ENCODE data around the gene DISC1. TPM values are rescaled to one million over a fixed set of nuclear protein-coding genes. Genes with fewer than 3 reads are reported as not detected.

DISC1 gene
- total RNA-seq, 1 experiment from 2014 or later = 1.8 TPM

DNA sequence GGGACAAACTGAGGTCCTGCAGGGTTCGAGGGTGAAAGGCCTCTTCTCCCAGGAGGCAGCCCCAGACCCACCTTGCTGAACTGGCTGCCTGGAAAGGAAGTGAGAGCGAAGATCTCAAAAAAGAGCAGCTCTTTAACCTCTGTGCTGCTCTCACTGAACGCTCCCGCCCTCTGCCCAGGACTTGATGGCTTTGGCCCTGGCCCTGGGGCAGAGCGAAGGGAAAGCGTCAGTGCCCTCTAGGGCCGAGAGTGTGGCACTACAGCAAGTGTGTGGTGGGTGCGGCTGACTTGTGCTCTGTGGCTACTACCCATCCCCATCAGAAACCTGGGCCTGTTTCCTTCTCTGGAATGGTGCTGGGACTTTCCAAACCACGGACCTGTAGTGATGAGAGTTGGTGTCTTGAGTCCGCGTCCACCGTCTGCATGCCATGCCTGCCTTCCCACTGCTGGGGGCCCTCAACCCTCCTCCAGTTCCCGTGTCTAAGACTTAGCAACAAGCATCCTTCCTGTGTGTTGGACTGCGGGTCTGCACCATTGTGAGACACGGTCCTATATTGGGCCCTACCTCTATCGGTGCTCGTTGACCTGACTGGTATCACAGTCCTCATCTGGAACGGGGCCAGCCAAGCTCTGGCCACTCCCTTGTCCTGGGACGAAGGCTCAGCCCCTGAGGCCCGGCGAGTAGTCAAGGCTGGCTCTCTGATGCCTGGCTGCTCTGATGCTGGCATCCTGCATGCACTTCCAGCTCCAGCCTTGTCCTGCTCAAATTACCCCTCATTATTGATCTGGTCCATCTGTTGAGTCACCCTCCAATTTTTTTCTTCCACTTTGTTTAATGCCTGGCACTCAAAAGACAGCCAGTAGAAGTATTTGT lies 180.3 kb downstream of the DISC1 start:
- intact Hi-C loops (cut with micrococcal nuclease; ENCODE audit: unreplicated experiment) = loop anchor here (2.0 kb wide), 1 partner anchor 50 kb away; no protein-coding TSS in a partner anchor
- peak; percentile 60 for DNase-seq (ENCODE audit: low spot score)
- POLR2A ChIA-PET (ENCODE audit: low non-redundant PET) = no interaction called here
- no peaks in the 10 kb centered on the region for H3K27me3 ChIP-seq (replicated peaks; ENCODE audit: insufficient read depth, low read depth, low read length, poor library complexity)
- TF ChIP-seq EZH2 (IDR thresholded peaks at IDR 0.05; ENCODE audit: borderline replicate concordance, low read depth, low read length, poor library complexity, severe bottlenecking) = no peak
- TF ChIP-seq, protein P1, sequence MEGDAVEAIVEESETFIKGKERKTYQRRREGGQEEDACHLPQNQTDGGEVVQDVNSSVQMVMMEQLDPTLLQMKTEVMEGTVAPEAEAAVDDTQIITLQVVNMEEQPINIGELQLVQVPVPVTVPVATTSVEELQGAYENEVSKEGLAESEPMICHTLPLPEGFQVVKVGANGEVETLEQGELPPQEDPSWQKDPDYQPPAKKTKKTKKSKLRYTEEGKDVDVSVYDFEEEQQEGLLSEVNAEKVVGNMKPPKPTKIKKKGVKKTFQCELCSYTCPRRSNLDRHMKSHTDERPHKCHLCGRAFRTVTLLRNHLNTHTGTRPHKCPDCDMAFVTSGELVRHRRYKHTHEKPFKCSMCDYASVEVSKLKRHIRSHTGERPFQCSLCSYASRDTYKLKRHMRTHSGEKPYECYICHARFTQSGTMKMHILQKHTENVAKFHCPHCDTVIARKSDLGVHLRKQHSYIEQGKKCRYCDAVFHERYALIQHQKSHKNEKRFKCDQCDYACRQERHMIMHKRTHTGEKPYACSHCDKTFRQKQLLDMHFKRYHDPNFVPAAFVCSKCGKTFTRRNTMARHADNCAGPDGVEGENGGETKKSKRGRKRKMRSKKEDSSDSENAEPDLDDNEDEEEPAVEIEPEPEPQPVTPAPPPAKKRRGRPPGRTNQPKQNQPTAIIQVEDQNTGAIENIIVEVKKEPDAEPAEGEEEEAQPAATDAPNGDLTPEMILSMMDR (conservative IDR thresholded peaks at IDR 0.05; ENCODE audit: low read depth, low read length) = peak; percentile 65
- no peaks in the 10 kb centered on the region for H3K4me1 ChIP-seq (ENCODE audit: insufficient read depth, low read length, poor library complexity, severe bottlenecking)
- no peaks in the 10 kb centered on the region for H3K9me3 ChIP-seq (ENCODE audit: low read depth, low read length, poor library complexity, severe bottlenecking)
- H3K27ac ChIP-seq (ENCODE audit: low read depth, low read length, poor library complexity, severe bottlenecking) = no peak overlapping the region
- no TSS peak for BruUV-seq (replicated peaks)
- no peaks in the 10 kb centered on the region for H3K36me3 ChIP-seq (ENCODE audit: insufficient read depth, low read length, poor library complexity, severe bottlenecking)
- CTCF ChIA-PET = interaction anchor here (1.3 kb wide), 1 partner anchor 50 kb away, joined by 4 read pairs; no protein-coding TSS in a partner anchor
- H3K4me3 ChIP-seq (ENCODE audit: low read depth, low read length, poor library complexity, severe bottlenecking) = no peak overlapping the region

DNA sequence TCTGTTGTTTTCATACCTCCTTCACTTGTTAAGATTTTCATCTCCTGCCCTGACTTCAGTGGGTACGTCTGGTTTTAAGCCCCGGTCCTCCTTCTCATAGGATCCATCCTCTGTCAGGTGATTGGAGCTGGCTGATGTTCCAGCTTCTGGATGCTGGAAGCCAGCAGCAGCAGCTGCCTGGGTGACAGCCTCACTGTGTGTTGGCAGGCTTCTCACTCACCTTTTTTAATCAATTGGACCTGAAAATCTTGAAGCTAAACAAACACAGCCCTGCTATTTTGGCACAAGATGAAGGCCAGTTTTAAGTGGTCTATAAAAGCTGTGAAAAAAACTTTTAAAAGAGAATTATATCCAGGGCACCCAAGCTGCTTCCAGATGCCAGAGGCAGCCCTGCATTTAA lies 181.0 kb downstream of the DISC1 start:
- intact Hi-C loops (cut with micrococcal nuclease; ENCODE audit: unreplicated experiment) = loop anchor here (2.0 kb wide), 1 partner anchor 51 kb away; no protein-coding TSS in a partner anchor
- no peak overlapping the region for H3K27ac ChIP-seq (ENCODE audit: low read depth, low read length, poor library complexity, severe bottlenecking)
- TF ChIP-seq, protein P1 (conservative IDR thresholded peaks at IDR 0.05; ENCODE audit: low read depth, low read length) = no peak
- TF ChIP-seq EZH2 (IDR thresholded peaks at IDR 0.05; ENCODE audit: borderline replicate concordance, low read depth, low read length, poor library complexity, severe bottlenecking) = no peak
- no peak for DNase-seq (ENCODE audit: low spot score)
- H3K9me3 ChIP-seq (ENCODE audit: low read depth, low read length, poor library complexity, severe bottlenecking) = no peaks in the 10 kb centered on the region
- H3K27me3 ChIP-seq (replicated peaks; ENCODE audit: insufficient read depth, low read depth, low read length, poor library complexity) = no peaks in the 10 kb centered on the region
- H3K36me3 ChIP-seq (ENCODE audit: insufficient read depth, low read length, poor library complexity, severe bottlenecking) = no peaks in the 10 kb centered on the region
- H3K4me3 ChIP-seq (ENCODE audit: low read depth, low read length, poor library complexity, severe bottlenecking) = no peak overlapping the region
- H3K4me1 ChIP-seq (ENCODE audit: insufficient read depth, low read length, poor library complexity, severe bottlenecking) = no peaks in the 10 kb centered on the region
- POLR2A ChIA-PET (ENCODE audit: low non-redundant PET) = no interaction called here
- no TSS peak for BruUV-seq (replicated peaks)
- CTCF ChIA-PET = interaction anchor here (1.3 kb wide), 1 partner anchor 51 kb away, joined by 4 read pairs; no protein-coding TSS in a partner anchor

DNA sequence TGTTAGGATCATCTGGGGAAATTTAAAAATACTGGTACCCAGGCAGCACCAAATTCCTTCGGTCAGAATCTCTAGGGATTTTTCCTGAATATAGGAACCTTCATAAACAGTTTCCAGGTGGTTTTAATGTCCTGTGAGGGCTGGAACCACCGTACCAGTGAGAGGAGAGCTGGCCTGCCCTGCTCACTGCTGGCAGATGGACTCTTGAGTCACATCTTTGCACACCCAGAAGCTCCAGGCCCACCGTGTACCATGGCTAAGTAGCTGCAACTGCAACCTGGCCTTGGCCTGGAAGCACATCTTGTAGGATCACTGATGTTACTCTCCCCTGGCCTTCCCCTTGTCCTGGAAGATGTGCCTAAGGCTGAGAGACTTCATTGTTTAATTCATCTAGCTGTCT lies 181.5 kb downstream of the DISC1 start:
- intact Hi-C loops (cut with micrococcal nuclease; ENCODE audit: unreplicated experiment) = no loop called here
- no peak overlapping the region for H3K27ac ChIP-seq (ENCODE audit: low read depth, low read length, poor library complexity, severe bottlenecking)
- CTCF ChIA-PET = interaction anchor here (1.3 kb wide), 1 partner anchor 51 kb away, joined by 4 read pairs; no protein-coding TSS in a partner anchor
- no peak overlapping the region for H3K4me3 ChIP-seq (ENCODE audit: low read depth, low read length, poor library complexity, severe bottlenecking)
- no peaks in the 10 kb centered on the region for H3K4me1 ChIP-seq (ENCODE audit: insufficient read depth, low read length, poor library complexity, severe bottlenecking)
- no TSS peak for BruUV-seq (replicated peaks)
- no peak for TF ChIP-seq EZH2 (IDR thresholded peaks at IDR 0.05; ENCODE audit: borderline replicate concordance, low read depth, low read length, poor library complexity, severe bottlenecking)
- TF ChIP-seq, protein P1 (conservative IDR thresholded peaks at IDR 0.05; ENCODE audit: low read depth, low read length) = no peak
- POLR2A ChIA-PET (ENCODE audit: low non-redundant PET) = no interaction called here
- H3K27me3 ChIP-seq (replicated peaks; ENCODE audit: insufficient read depth, low read depth, low read length, poor library complexity) = no peaks in the 10 kb centered on the region
- H3K36me3 ChIP-seq (ENCODE audit: insufficient read depth, low read length, poor library complexity, severe bottlenecking) = no peaks in the 10 kb centered on the region
- DNase-seq (ENCODE audit: low spot score) = no peak
- H3K9me3 ChIP-seq (ENCODE audit: low read depth, low read length, poor library complexity, severe bottlenecking) = no peaks in the 10 kb centered on the region
